HEK293 (cell line): ENCODE measurements around the gene COL18A1.
A peak's percentile ranks its signal among the peaks of the same experiment; 100 is the strongest.

Experiments
- CTCF ChIA-PET: fragments of 350-600 bp; formaldehyde crosslinking; extraction: SDS; loops from one replicate; lab custom pipeline; 2021; ENCODE audit warnings: antibody characterized with exemption; lab: Yijun Ruan, JAX
- POLR2A ChIA-PET: fragments of 300-600 bp; formaldehyde crosslinking; extraction: SDS; loops from one replicate; lab custom pipeline; 2020; ENCODE audit warnings: antibody characterized with exemption, inconsistent platforms; lab: Yijun Ruan, JAX
- H3K27ac ChIP-seq: fragments of 200-500 bp; sonication (Bioruptor generic); 2 replicates; pipeline ENCODE4 v1.5.1; 2014; ENCODE audit warnings: low read depth, low read length, control low read depth, inconsistent platforms; ENCODE audit errors: extremely low read depth
- H3K36me3 ChIP-seq, 2 experiments: fragments of 200-500 bp in 1 of 2; sonication (Bioruptor generic) in 1 of 2; 1 replicate in 1 of 2; 2 replicates in 1 of 2; pipeline ENCODE4 v1.5.1; 2014 to 2017; ENCODE audit warnings: inconsistent platforms in 2 of 2, low read length in 2 of 2; ENCODE audit not compliant: control insufficient read depth in 2 of 2, insufficient read depth in 1 of 2
- H3K4me1 ChIP-seq: fragments of 200-500 bp; sonication (Bioruptor generic); 2 replicates; pipeline ENCODE4 v1.5.1; 2014; ENCODE audit warnings: mild to moderate bottlenecking, low read length, inconsistent platforms; ENCODE audit not compliant: control insufficient read depth, insufficient read depth
- H3K4me3 ChIP-seq: 2 replicates; pipeline ENCODE4 v1.5.1; 2011; ENCODE audit warnings: low read depth, mild to moderate bottlenecking, control low read depth, low read length, moderate library complexity
- H3K9me3 ChIP-seq: fragments of 200-500 bp; sonication (Bioruptor generic); 2 replicates; pipeline ENCODE4 v1.5.1; 2014; ENCODE audit warnings: low read depth, low read length, inconsistent platforms; ENCODE audit not compliant: control insufficient read depth, insufficient read depth
- GLI2 ChIP-seq: fragments of 450-650 bp; formaldehyde crosslinking; IDR thresholded peaks from 2 replicates; pipeline ENCODE4; 2017; ENCODE audit warnings: missing biosample characterization, missing genetic modification characterization, low read depth, borderline replicate concordance
- KLF1 ChIP-seq: fragments of 450-650 bp; formaldehyde crosslinking; IDR thresholded peaks from 2 replicates; pipeline ENCODE4 v1.5.1; 2016; ENCODE audit warnings: missing biosample characterization, missing genetic modification characterization
- MYNN ChIP-seq: fragments of 450-650 bp; formaldehyde crosslinking; IDR thresholded peaks from 2 replicates; pipeline ENCODE4 v1.5.1; 2016; ENCODE audit warnings: missing biosample characterization, missing genetic modification characterization, borderline replicate concordance
- MZF1 ChIP-seq: fragments of 450-650 bp; formaldehyde crosslinking; IDR thresholded peaks from 2 replicates; pipeline ENCODE4 v1.5.1; 2017; ENCODE audit warnings: missing biosample characterization, missing genetic modification characterization, borderline replicate concordance
- REPIN1 ChIP-seq: fragments of 450-650 bp; formaldehyde crosslinking; IDR thresholded peaks from 2 replicates; pipeline ENCODE4 v1.5.1; 2017; ENCODE audit warnings: missing biosample characterization, missing genetic modification characterization, low read depth
- WT1 ChIP-seq: fragments of 450-650 bp; formaldehyde crosslinking; IDR thresholded peaks from 2 replicates; pipeline ENCODE4 v1.5.1; 2016; ENCODE audit warnings: missing biosample characterization, missing genetic modification characterization
- ZBTB21 ChIP-seq: fragments of 450-650 bp; formaldehyde crosslinking; IDR thresholded peaks from 2 replicates; pipeline ENCODE4 v1.5.1; 2017; ENCODE audit warnings: missing biosample characterization, missing genetic modification characterization
- ZBTB48 ChIP-seq: fragments of 450-650 bp; formaldehyde crosslinking; IDR thresholded peaks from 2 replicates; pipeline ENCODE4 v1.5.1; 2016; ENCODE audit warnings: missing biosample characterization, missing genetic modification characterization
- ZFP41 ChIP-seq: fragments of 450-650 bp; formaldehyde crosslinking; IDR thresholded peaks from 2 replicates; pipeline ENCODE4 v1.5.1; 2016; ENCODE audit warnings: missing biosample characterization, missing genetic modification characterization, borderline replicate concordance
- ZIC2 ChIP-seq: fragments of 450-650 bp; formaldehyde crosslinking; IDR thresholded peaks from 2 replicates; pipeline ENCODE4 v1.5.1; 2016; ENCODE audit warnings: missing biosample characterization, missing genetic modification characterization
- ZNF155 ChIP-seq: fragments of 450-650 bp; formaldehyde crosslinking; IDR thresholded peaks from 2 replicates; pipeline ENCODE4 v1.5.1; 2016; ENCODE audit warnings: missing biosample characterization, missing genetic modification characterization
- ZNF26 ChIP-seq: fragments of 450-650 bp; formaldehyde crosslinking; IDR thresholded peaks from 2 replicates; pipeline ENCODE4 v1.5.1; 2016; ENCODE audit warnings: missing biosample characterization, missing genetic modification characterization
- ZNF514 ChIP-seq: fragments of 450-650 bp; formaldehyde crosslinking; IDR thresholded peaks from 2 replicates; pipeline ENCODE4 v1.5.1; 2016; ENCODE audit warnings: missing biosample characterization, missing genetic modification characterization
- ZNF548 ChIP-seq: fragments of 450-650 bp; formaldehyde crosslinking; IDR thresholded peaks from 2 replicates; pipeline ENCODE4 v1.5.1; 2016; ENCODE audit warnings: missing biosample characterization, missing genetic modification characterization
- ZNF704 ChIP-seq: fragments of 450-650 bp; formaldehyde crosslinking; IDR thresholded peaks from 2 replicates; pipeline ENCODE4 v1.5.1; 2016; ENCODE audit warnings: missing biosample characterization, missing genetic modification characterization
- ZNF747 ChIP-seq: fragments of 450-650 bp; formaldehyde crosslinking; IDR thresholded peaks from 2 replicates; pipeline ENCODE4 v1.5.1; 2016; ENCODE audit warnings: missing biosample characterization, missing genetic modification characterization
- ZNF791 ChIP-seq: fragments of 450-650 bp; formaldehyde crosslinking; IDR thresholded peaks from 2 replicates; pipeline ENCODE4 v1.5.1; 2016; ENCODE audit warnings: missing biosample characterization, missing genetic modification characterization
- TF ChIP-seq, protein P1 (sequence below): fragments of 450-650 bp; formaldehyde crosslinking; IDR thresholded peaks from 2 replicates; pipeline ENCODE4 v1.5.1; 2016; ENCODE audit warnings: missing biosample characterization, missing genetic modification characterization
- TF ChIP-seq, protein P2 (sequence below): fragments of 450-650 bp; formaldehyde crosslinking; IDR thresholded peaks from 2 replicates; pipeline ENCODE4 v1.5.1; 2016; ENCODE audit warnings: missing biosample characterization, missing genetic modification characterization
- TF ChIP-seq, protein P3 (sequence below): fragments of 450-650 bp; formaldehyde crosslinking; IDR thresholded peaks from 2 replicates; pipeline ENCODE4 v1.5.1; 2016; ENCODE audit warnings: missing biosample characterization, missing genetic modification characterization
- TF ChIP-seq, protein P4 (sequence below): fragments of 450-650 bp; formaldehyde crosslinking; IDR thresholded peaks from 2 replicates; pipeline ENCODE4 v1.5.1; 2016; ENCODE audit warnings: missing biosample characterization, missing genetic modification characterization

COL18A1 gene

GRCh38 chr21:45388011-45388521 lies 16.9 kb upstream of the COL18A1 start:
- H3K9me3 ChIP-seq: no peaks in the 10 kb centered on the region
- ChIA-PET POLR2A (no interaction called here), CTCF (interaction anchor here (1.2 to 1.3 kb wide), 2 partner anchors 59 to 250 kb away, joined by 3 to 6 read pairs; no protein-coding TSS in a partner anchor)
- H3K27ac ChIP-seq: no peak overlapping the region
- no peaks in the 10 kb centered on the region for H3K4me1 ChIP-seq
- H3K4me3 ChIP-seq: no peak overlapping the region
- H3K36me3 ChIP-seq: no peaks in the 10 kb centered on the region
- TF ChIP-seq, protein P1, sequence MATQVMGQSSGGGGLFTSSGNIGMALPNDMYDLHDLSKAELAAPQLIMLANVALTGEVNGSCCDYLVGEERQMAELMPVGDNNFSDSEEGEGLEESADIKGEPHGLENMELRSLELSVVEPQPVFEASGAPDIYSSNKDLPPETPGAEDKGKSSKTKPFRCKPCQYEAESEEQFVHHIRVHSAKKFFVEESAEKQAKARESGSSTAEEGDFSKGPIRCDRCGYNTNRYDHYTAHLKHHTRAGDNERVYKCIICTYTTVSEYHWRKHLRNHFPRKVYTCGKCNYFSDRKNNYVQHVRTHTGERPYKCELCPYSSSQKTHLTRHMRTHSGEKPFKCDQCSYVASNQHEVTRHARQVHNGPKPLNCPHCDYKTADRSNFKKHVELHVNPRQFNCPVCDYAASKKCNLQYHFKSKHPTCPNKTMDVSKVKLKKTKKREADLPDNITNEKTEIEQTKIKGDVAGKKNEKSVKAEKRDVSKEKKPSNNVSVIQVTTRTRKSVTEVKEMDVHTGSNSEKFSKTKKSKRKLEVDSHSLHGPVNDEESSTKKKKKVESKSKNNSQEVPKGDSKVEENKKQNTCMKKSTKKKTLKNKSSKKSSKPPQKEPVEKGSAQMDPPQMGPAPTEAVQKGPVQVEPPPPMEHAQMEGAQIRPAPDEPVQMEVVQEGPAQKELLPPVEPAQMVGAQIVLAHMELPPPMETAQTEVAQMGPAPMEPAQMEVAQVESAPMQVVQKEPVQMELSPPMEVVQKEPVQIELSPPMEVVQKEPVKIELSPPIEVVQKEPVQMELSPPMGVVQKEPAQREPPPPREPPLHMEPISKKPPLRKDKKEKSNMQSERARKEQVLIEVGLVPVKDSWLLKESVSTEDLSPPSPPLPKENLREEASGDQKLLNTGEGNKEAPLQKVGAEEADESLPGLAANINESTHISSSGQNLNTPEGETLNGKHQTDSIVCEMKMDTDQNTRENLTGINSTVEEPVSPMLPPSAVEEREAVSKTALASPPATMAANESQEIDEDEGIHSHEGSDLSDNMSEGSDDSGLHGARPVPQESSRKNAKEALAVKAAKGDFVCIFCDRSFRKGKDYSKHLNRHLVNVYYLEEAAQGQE: peak; percentile 87
- TF ChIP-seq ZNF791 (tag by site-specific recombination): no peak
- no peak for TF ChIP-seq GLI2 (tag by site-specific recombination)

GRCh38 chr21:45388611-45389296 lies 16.2 kb upstream of the COL18A1 start:
- Histone ChIP-seq H3K27ac (no peak overlapping the region), H3K4me3 (no peak overlapping the region), H3K4me1 (no peaks in the 10 kb centered on the region), H3K9me3 (no peaks in the 10 kb centered on the region), H3K36me3 (no peaks in the 10 kb centered on the region)
- POLR2A ChIA-PET: no interaction called here
- CTCF ChIA-PET: no interaction called here
- TF ChIP-seq WT1 (tag by site-specific recombination) (no peak), ZIC2 (0 out of 2 replicates have a peak, but pooled peaks have one; percentile 9)

- Histone ChIP-seq H3K4me1 (no peaks in the 10 kb centered on the region), H3K36me3 (no peaks in the 10 kb centered on the region), H3K27ac (no peak overlapping the region), H3K4me3 (no peak overlapping the region), H3K9me3 (no peaks in the 10 kb centered on the region)
- ChIA-PET POLR2A (no interaction called here), CTCF (interaction anchor here (0.6 to 1.1 kb wide), 2 partner anchors 32 to 353 kb away, joined by 3 read pairs; no protein-coding TSS in a partner anchor)
- TF ChIP-seq ZBTB21 (tag by site-specific recombination) (no peak), MYNN (no peak), KLF1 (tag by site-specific recombination) (no peak), ZBTB48 (no peak), MZF1 (no peak), ZNF747 (tag by site-specific recombination) (no peak), REPIN1 (tag by site-specific recombination) (no peak), ZNF155 (tag by site-specific recombination) (no peak), ZNF704 (no peak), ZNF26 (no peak), ZNF514 (tag by site-specific recombination) (no peak), ZNF548 (tag by site-specific recombination) (no peak), ZFP41 (tag by site-specific recombination) (no peak)
- TF ChIP-seq, protein P2, sequence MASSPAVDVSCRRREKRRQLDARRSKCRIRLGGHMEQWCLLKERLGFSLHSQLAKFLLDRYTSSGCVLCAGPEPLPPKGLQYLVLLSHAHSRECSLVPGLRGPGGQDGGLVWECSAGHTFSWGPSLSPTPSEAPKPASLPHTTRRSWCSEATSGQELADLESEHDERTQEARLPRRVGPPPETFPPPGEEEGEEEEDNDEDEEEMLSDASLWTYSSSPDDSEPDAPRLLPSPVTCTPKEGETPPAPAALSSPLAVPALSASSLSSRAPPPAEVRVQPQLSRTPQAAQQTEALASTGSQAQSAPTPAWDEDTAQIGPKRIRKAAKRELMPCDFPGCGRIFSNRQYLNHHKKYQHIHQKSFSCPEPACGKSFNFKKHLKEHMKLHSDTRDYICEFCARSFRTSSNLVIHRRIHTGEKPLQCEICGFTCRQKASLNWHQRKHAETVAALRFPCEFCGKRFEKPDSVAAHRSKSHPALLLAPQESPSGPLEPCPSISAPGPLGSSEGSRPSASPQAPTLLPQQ (tag by site-specific recombination): no peak
- TF ChIP-seq, protein P3, sequence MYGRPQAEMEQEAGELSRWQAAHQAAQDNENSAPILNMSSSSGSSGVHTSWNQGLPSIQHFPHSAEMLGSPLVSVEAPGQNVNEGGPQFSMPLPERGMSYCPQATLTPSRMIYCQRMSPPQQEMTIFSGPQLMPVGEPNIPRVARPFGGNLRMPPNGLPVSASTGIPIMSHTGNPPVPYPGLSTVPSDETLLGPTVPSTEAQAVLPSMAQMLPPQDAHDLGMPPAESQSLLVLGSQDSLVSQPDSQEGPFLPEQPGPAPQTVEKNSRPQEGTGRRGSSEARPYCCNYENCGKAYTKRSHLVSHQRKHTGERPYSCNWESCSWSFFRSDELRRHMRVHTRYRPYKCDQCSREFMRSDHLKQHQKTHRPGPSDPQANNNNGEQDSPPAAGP: no peak
- TF ChIP-seq, protein P4, sequence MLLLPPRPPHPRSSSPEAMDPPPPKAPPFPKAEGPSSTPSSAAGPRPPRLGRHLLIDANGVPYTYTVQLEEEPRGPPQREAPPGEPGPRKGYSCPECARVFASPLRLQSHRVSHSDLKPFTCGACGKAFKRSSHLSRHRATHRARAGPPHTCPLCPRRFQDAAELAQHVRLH (tag by site-specific recombination): no peak
Observed at GRCh38 chr21:45390121-45390751, 14.7 kb upstream of the COL18A1 start.
